Measurements from ENCODE around the gene TLE1. TPM values are rescaled to one million over a fixed set of nuclear protein-coding genes. Genes with fewer than 3 reads are reported as not detected.

Gene TLE1
- total and polyA plus RNA-seq, 10 of the 15 experiments (the other 5 are each of a cell fraction or from before 2014, with no cell fraction given): 0.04 to 0.23 (median 0.10) TPM; not detected in 6

- POLR2A ChIA-PET: interaction anchor here (0.6 kb wide), 1 partner anchor 400 kb away, joined by 3 read pairs; no protein-coding TSS in a partner anchor
- Histone ChIP-seq H4K20me1 (ENCODE audit: control insufficient read depth, insufficient read depth) (no peaks in the 10 kb centered on the region), H3K27me3 (replicated peaks in 1 of 2; ENCODE audit: control insufficient read depth in 2 of 2, insufficient read depth in 2 of 2, low read length in 1 of 2) (no peaks in the 10 kb centered on the region), H3K79me2 (ENCODE audit: control insufficient read depth, insufficient read depth, low read length) (no peaks in the 10 kb centered on the region), H3K4me2 (ENCODE audit: control insufficient read depth, insufficient read depth) (no peak overlapping the region), H3K27ac (ENCODE audit: control insufficient read depth, insufficient read depth) (no peak overlapping the region), H3K9ac (ENCODE audit: control insufficient read depth, insufficient read depth, low read length) (no peak overlapping the region), H3K9me3 (replicated peaks; ENCODE audit: control insufficient read depth, insufficient read depth, low read length) (no peaks in the 10 kb centered on the region), H3K36me3 (ENCODE audit: control insufficient read depth in 2 of 2, insufficient read depth in 2 of 2, low read length in 1 of 2) (no peaks in the 10 kb centered on the region), H3K4me3 (no peak overlapping the region), H3K4me1 (ENCODE audit: control insufficient read depth, insufficient read depth, low read length) (no peaks in the 10 kb centered on the region), H2AFZ (ENCODE audit: control insufficient read depth, low read depth, low read length) (no peak overlapping the region)
- no TSS peak for BruUV-seq (replicated peaks)
- in situ Hi-C loops (cut with MboI) (no loop called here), intact Hi-C loops (cut with micrococcal nuclease; ENCODE audit: unreplicated experiment) (no loop called here)
- RAD21 ChIA-PET (ENCODE audit: unreplicated experiment): no interaction called here
- CTCF ChIA-PET: no interaction called here
- ATAC-seq: no peak
- DNase-seq (ENCODE audit: low read depth, low spot score): no peak
- no peak for TF ChIP-seq RELA (IDR thresholded peaks at IDR 0.05; ENCODE audit: borderline replicate concordance, partially characterized antibody)
- no peak for TF ChIP-seq RCOR1 (conservative IDR thresholded peaks at IDR 0.05; ENCODE audit: low read depth, low read length)
- no peak for TF ChIP-seq POLR2AphosphoS2 (IDR thresholded peaks at IDR 0.05; ENCODE audit: low read depth, low read length)
- TF ChIP-seq RAD21 (IDR thresholded peaks at IDR 0.05; ENCODE audit: insufficient read depth, low read depth, low read length): no peak
- TF ChIP-seq BACH1 (IDR thresholded peaks at IDR 0.05; ENCODE audit: borderline replicate concordance): no peak
- no peak for TF ChIP-seq JUND (IDR thresholded peaks at IDR 0.05; ENCODE audit: low read depth, low read length)
- no peak for TF ChIP-seq IKZF1 (conservative IDR thresholded peaks at IDR 0.05)
- no peak for TF ChIP-seq NBN (IDR thresholded peaks at IDR 0.05)
- TF ChIP-seq DPF2 (IDR thresholded peaks at IDR 0.05): no peak
- no peak for TF ChIP-seq CHD4 (IDR thresholded peaks at IDR 0.05)
- no peak for TF ChIP-seq USF2 (IDR thresholded peaks at IDR 0.05; ENCODE audit: borderline replicate concordance, low read depth, low read length)
- TF ChIP-seq NRF1 (conservative IDR thresholded peaks at IDR 0.05; ENCODE audit: low read depth, low read length): no peak
- no peak for TF ChIP-seq SKIL (IDR thresholded peaks at IDR 0.05; ENCODE audit: low read depth, poor library complexity, severe bottlenecking)
- TF ChIP-seq RELB (IDR thresholded peaks at IDR 0.05; ENCODE audit: low read depth): no peak
- TF ChIP-seq NR2F1 (conservative IDR thresholded peaks at IDR 0.05): no peak
- no peak for TF ChIP-seq GABPA (IDR thresholded peaks at IDR 0.05; ENCODE audit: low read depth)
- no peak for FAIRE-seq
- WGBS (ENCODE audit: insufficient coverage, insufficient replicate concordance, low lambda C conversion rate, missing lambda C conversion rate): 67% methylated on average over 3 of the region's 3 CpGs
- SMC1A ChIA-PET (ENCODE audit: uncharacterized antibody, unreplicated experiment): interaction anchor here (0.7 kb wide), 1 partner anchor 659 kb away, joined by 3 read pairs; no protein-coding TSS in a partner anchor
Observed at GRCh38 chr9:81623778-81624177, 65.6 kb downstream of the TLE1 start.

Data from GM12878 (cell line).